DOHH2 (cell line): Measurements from ENCODE around the gene POFUT2.

Experiments
- EZH2phosphoT487 ChIP-seq: fragments of 200-600 bp; sonication (generic); IDR thresholded peaks from 2 replicates; pipeline ENCODE4 v1.6.1; 2017; ENCODE audit warnings: borderline replicate concordance, mild to moderate bottlenecking, antibody characterized with exemption, low read length, moderate library complexity, mixed read lengths
- TF ChIP-seq, protein P1 (sequence below): fragments of 200-600 bp; sonication (generic); IDR thresholded peaks from one replicate; pipeline ENCODE4 v1.5.1; 2014; ENCODE audit warnings: antibody characterized with exemption, mild to moderate bottlenecking, low read depth, low read length; ENCODE audit not compliant: poor library complexity, severe bottlenecking

DNA sequence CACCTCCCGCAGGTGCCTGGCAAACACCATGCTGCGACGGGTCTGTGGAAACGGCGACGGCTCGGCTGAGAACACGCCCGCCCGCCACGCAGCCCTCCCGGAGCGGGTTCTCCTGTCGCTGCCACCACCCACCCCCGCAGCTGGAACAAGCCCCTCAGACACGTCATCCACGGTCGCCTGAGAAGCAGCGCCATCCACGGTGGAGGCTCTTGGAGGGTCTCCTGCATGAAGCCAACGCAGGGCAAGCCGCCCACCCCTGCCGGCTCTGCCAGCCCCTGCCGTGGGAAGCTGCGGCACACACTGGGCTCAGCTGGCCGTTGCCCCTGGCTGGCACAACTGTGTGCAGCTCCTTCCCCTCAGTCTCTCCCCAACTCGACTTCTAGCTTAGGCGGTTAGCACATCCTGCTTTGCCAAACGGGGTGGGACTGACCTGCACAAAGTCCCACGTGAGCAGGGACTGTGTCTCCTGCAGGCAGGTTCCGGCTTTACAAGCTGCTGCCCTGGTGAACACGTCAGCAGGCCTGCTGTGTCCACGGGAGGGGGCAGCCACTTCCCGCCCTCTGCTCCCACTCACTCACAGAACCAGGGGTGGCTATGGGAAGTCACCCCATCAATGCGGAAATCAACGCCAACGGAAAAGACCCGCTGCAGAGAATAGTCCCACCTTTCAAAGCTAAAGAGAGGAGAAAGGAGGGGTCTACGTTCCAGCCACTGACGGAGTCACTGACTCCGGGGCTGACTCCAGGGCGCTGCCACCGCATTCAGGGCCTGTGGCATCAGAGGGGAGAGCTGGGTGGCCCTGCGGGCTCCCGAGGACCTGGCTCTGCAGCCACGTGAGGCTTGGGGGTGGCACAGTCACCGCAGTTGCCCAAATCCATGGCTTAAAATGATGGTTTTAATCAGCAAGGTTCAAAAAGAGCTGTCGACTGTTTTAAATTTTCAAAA, 10.3 kb downstream of the POFUT2 start:
- TF ChIP-seq, protein P1, sequence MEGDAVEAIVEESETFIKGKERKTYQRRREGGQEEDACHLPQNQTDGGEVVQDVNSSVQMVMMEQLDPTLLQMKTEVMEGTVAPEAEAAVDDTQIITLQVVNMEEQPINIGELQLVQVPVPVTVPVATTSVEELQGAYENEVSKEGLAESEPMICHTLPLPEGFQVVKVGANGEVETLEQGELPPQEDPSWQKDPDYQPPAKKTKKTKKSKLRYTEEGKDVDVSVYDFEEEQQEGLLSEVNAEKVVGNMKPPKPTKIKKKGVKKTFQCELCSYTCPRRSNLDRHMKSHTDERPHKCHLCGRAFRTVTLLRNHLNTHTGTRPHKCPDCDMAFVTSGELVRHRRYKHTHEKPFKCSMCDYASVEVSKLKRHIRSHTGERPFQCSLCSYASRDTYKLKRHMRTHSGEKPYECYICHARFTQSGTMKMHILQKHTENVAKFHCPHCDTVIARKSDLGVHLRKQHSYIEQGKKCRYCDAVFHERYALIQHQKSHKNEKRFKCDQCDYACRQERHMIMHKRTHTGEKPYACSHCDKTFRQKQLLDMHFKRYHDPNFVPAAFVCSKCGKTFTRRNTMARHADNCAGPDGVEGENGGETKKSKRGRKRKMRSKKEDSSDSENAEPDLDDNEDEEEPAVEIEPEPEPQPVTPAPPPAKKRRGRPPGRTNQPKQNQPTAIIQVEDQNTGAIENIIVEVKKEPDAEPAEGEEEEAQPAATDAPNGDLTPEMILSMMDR = no peak
- no peak for TF ChIP-seq EZH2phosphoT487
